ENCODE measurements around the gene IRAK2. TPM values are rescaled to one million over a fixed set of nuclear protein-coding genes. Genes with fewer than 3 reads are reported as not detected.
"Not testable (repeated sequence)": the region's sequence is repeated elsewhere in the genome, so short reads cannot be mapped to it uniquely, and the experiment has no call there.

IRAK2 gene
- total RNA-seq, 6 experiments from 2014 or later: 4.2 to 16.0 (median 8.4) TPM

DNA sequence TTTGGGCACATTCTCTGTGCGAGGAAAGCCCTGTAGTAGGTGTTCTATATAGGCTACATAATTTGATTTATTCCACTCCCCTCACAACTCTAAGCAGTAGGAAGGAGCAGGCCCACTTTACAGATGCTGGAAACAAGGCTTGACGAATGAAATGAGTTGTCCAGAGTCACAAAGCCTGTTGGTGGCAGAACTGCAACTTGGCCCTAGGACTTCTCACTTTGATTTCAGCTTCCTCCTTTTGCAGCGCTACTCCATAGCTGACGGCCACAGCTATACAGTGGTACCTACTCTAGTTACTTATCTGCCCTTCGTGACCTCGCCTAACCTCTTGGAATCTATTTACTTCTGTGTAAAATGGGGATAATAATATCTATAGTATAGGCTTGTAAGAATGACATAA is 2.5 kb upstream of the IRAK2 start:
- Histone ChIP-seq H3K4me1 (peaks cover 0 to 8% (median 0%) of the 10 kb centered on the region in 4 donors), H3K27ac (no peak overlapping the region), H3K36me3 (no peaks in the 10 kb centered on the region), H3K4me3 (no peak overlapping the region), H3K9me3 (no peaks in the 10 kb centered on the region), H3K27me3 (no peaks in the 10 kb centered on the region)
- TF ChIP-seq, protein P1, sequence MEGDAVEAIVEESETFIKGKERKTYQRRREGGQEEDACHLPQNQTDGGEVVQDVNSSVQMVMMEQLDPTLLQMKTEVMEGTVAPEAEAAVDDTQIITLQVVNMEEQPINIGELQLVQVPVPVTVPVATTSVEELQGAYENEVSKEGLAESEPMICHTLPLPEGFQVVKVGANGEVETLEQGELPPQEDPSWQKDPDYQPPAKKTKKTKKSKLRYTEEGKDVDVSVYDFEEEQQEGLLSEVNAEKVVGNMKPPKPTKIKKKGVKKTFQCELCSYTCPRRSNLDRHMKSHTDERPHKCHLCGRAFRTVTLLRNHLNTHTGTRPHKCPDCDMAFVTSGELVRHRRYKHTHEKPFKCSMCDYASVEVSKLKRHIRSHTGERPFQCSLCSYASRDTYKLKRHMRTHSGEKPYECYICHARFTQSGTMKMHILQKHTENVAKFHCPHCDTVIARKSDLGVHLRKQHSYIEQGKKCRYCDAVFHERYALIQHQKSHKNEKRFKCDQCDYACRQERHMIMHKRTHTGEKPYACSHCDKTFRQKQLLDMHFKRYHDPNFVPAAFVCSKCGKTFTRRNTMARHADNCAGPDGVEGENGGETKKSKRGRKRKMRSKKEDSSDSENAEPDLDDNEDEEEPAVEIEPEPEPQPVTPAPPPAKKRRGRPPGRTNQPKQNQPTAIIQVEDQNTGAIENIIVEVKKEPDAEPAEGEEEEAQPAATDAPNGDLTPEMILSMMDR (IDR thresholded peaks at IDR 0.05): no peak
- TF ChIP-seq POLR2A (IDR thresholded peaks at IDR 0.05): no peak
- intact Hi-C loops (cut with DNase I): no loop called here
- ATAC-seq: no peak
- WGBS (ENCODE audit: insufficient coverage, low coverage, low lambda C conversion rate, missing lambda C conversion rate): 82% methylated on average over 6 of the region's 6 CpGs
- no peak for DNase-seq

DNA sequence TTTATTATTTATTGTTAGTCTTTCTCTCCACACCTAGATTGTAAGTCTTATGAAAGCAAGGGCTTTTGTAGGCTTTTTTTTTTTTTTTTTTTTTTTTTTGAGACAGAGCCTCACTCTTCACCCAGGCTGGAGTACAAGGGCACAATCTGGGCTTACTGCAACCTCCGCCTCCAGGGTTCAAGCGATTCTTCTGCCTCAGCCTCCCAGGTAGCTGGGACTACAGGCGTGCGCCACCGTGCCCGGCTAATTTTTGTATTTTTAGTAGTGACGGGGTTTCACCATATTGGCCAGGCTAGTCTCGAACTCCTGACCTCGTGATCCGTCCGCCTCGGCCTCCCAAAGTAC is 546 bp upstream of the IRAK2 start:
- H3K27ac ChIP-seq; H3K9me3 ChIP-seq; H3K36me3 ChIP-seq; intact Hi-C loops (cut with DNase I); H3K27me3 ChIP-seq; ATAC-seq; DNase-seq; H3K4me1 ChIP-seq: not testable (repeated sequence)
- 23% methylated on average over 4 of the region's 12 CpGs for WGBS (ENCODE audit: insufficient coverage, low coverage, low lambda C conversion rate, missing lambda C conversion rate)
- H3K4me3 ChIP-seq: peak overlapping the region in 2 of 3 donors; percentile 65 to 99

DNA sequence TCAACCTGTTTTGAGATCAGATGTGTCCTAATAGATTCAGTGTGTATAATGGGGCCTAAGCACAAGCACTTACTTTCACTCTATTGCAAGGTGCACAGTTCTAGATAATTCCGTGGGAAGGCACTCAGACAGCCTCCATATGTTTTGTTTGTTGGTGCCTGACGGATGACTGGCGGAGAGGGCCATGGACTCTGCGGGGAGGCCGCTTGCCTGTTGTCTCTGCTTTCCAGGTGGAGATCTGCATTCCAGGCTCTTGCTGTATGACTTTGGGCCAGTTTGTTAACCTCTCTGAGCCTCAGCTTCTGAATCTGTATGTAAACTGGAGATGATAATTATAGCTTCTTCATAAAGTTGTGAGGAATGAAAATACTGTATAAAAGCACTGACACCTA is 1.5 kb downstream of the IRAK2 start:
- intact Hi-C loops (cut with DNase I): no loop called here
- H3K27ac ChIP-seq: no peak overlapping the region
- H3K4me3 ChIP-seq: peak overlapping the region in 1 of 3 donors; percentile 99
- TF ChIP-seq, protein P1 (IDR thresholded peaks at IDR 0.05): no peak
- H3K9me3 ChIP-seq: no peaks in the 10 kb centered on the region
- H3K27me3 ChIP-seq: no peaks in the 10 kb centered on the region
- DNase-seq (no peak), ATAC-seq (no peak)
- WGBS (ENCODE audit: insufficient coverage, low coverage, low lambda C conversion rate, missing lambda C conversion rate): 94% methylated on average over 5 of the region's 5 CpGs
- H3K4me1 ChIP-seq: peaks cover 0 to 8% (median 0%) of the 10 kb centered on the region in 4 donors
- no peaks in the 10 kb centered on the region for H3K36me3 ChIP-seq

DNA sequence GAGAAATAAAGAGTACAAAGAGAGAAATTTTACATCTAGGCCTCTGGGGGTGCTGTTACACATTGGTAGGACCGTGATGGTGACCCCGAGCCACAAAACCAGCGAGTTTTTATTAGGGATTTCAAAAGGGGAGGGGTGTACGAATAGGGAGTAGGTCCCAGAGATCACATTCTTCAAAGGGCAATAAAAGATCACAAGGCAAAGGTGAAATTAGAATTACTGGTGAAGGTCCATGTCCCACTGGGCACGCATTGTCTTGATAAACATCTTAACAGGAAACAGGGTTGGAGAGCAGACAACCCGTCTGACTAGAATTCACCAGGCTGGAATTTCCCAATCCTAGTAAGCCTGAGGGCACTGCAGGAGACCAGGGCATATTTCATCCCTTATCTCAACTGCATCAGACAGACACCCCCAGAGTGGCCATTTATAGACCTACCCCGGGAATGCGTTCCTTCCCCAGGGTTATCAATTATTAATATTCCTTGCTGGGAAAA is 4.3 kb downstream of the IRAK2 start:
- 80% methylated on average over 8 of the region's 8 CpGs for WGBS (ENCODE audit: insufficient coverage, low coverage, low lambda C conversion rate, missing lambda C conversion rate)
- ATAC-seq (no peak), DNase-seq (no peak)
- peaks cover 0 to 19% (median 4%) of the 10 kb centered on the region in 4 donors for H3K4me1 ChIP-seq
- intact Hi-C loops (cut with DNase I): no loop called here
- no peaks in the 10 kb centered on the region for H3K9me3 ChIP-seq
- TF ChIP-seq POLR2A (IDR thresholded peaks at IDR 0.05): no peak
- TF ChIP-seq, protein P1 (IDR thresholded peaks at IDR 0.05): peak in 2 of 4 donors; percentile 8 to 16
- no peaks in the 10 kb centered on the region for H3K36me3 ChIP-seq
- H3K27ac ChIP-seq: no peak overlapping the region
- H3K27me3 ChIP-seq: no peaks in the 10 kb centered on the region
- no peak overlapping the region for H3K4me3 ChIP-seq

GRCh38 chr3:10170915-10171478 is 6.3 kb downstream of the IRAK2 start:
- H3K4me1 ChIP-seq: peaks cover 0 to 20% (median 6%) of the 10 kb centered on the region in 4 donors
- H3K27ac ChIP-seq: no peak overlapping the region
- DNase-seq: no peak
- TF ChIP-seq, protein P1 (IDR thresholded peaks at IDR 0.05): no peak
- TF ChIP-seq POLR2A (IDR thresholded peaks at IDR 0.05): no peak
- no peak overlapping the region for H3K4me3 ChIP-seq
- no peak for ATAC-seq
- no peaks in the 10 kb centered on the region for H3K9me3 ChIP-seq
- intact Hi-C loops (cut with DNase I): loop anchor here in 1 of 2 donors (10.0 kb wide), 1 partner anchor 54 kb away; no protein-coding TSS in a partner anchor
- H3K36me3 ChIP-seq: no peaks in the 10 kb centered on the region
- H3K27me3 ChIP-seq: no peaks in the 10 kb centered on the region
- WGBS (ENCODE audit: insufficient coverage, low coverage, low lambda C conversion rate, missing lambda C conversion rate): no CpG with 5 or more reads among the region's 13 CpGs

Measured in right lobe of liver (tissue), 6 donors.